Upper lobe of left lung (tissue), 6 donors: ENCODE results near the gene PSIP1. TPM values are rescaled to one million over a fixed set of nuclear protein-coding genes. Genes with fewer than 3 reads are reported as not detected.
"Not testable (repeated sequence)": the region's sequence is repeated elsewhere in the genome, so short reads cannot be mapped to it uniquely, and the experiment has no call there.

ENCODE experiments used
- ATAC-seq, 2 donors: fragments of 200-7000 bp; cut with Tn5 transposase; one replicate each; pipeline ENCODE4 v1.9.1; 2022; ENCODE audit warnings: mild to moderate bottlenecking in 2 of 2, moderate library complexity in 2 of 2; ENCODE audit not compliant: low FRiP score in 2 of 2
- DNase-seq, 2 donors: peaks; one replicate each; pipeline ENCODE4 v3.0.0-alpha.2; 2019 to 2020
- H3K27ac ChIP-seq, 4 donors: fragments of 200-600 bp; sonication (generic); one replicate each; pipeline ENCODE4 v1.5.1; 2016 to 2019
- H3K27me3 ChIP-seq, 4 donors: fragments of 200-600 bp; sonication (generic); one replicate each; pipeline ENCODE4 v1.5.1; 2017 to 2019
- H3K36me3 ChIP-seq, 4 donors: fragments of 200-600 bp; sonication (generic); one replicate each; pipeline ENCODE4 v1.5.1; 2016 to 2019
- H3K4me1 ChIP-seq, 4 donors: fragments of 200-600 bp; sonication (generic); one replicate each; pipeline ENCODE4 v1.5.1; 2018 to 2019
- H3K4me3 ChIP-seq, 4 donors: fragments of 200-600 bp; sonication (generic); one replicate each; pipeline ENCODE4 v1.5.1; 2017 to 2019; ENCODE audit warnings: mild to moderate bottlenecking in 2 of 4, moderate library complexity in 1 of 4
- H3K9me3 ChIP-seq, 4 donors: fragments of 200-600 bp; sonication (generic); one replicate each; pipeline ENCODE4 v1.5.1; 2018 to 2019
- EP300 ChIP-seq, 4 donors: sonication (generic); formaldehyde crosslinking; IDR thresholded peaks; one replicate each; pipeline ENCODE4 v1.5.1; 2017; ENCODE audit warnings: antibody characterized with exemption in 4 of 4, control low read depth in 2 of 4
- POLR2A ChIP-seq, 4 donors: fragments of 450-650 bp; IDR thresholded peaks; one replicate each; pipeline ENCODE4 v1.5.1; 2016 to 2017; ENCODE audit warnings: antibody characterized with exemption in 4 of 4, mild to moderate bottlenecking in 2 of 4
- POLR2AphosphoS5 ChIP-seq, 2 donors: sonication (generic); formaldehyde crosslinking; IDR thresholded peaks; one replicate each; pipeline ENCODE4 v1.5.1; 2017; ENCODE audit warnings: antibody characterized with exemption in 2 of 2
- WGBS, 2 donors: methylation state at CpG; one replicate each; pipeline ENCODE4 v1.1.5; 2017 to 2018; 5-methylcytosine and 5-hydroxymethylcytosine counted together
- total RNA-seq, 6 donors: library from RNA; depleted of rRNA in 4 of 6; stranded (reverse); fragments of >200 nt in 4 of 6; gene quantifications; one replicate each; pipeline versions ENCODE4 v1.1.0 to v1.2.1, GENCODE V29; 2016 to 2021
- TF ChIP-seq, protein P1 (sequence below), 6 experiments: fragments of 450-650 bp in 4 of 6; fragments of 200-600 bp in 2 of 6; sonication (generic) in 2 of 6; IDR thresholded peaks; one replicate each; pipeline ENCODE4 v1.5.1; 2016 to 2019; ENCODE audit warnings: antibody characterized with exemption in 6 of 6
- donor health status: DM: no; HTN: no; CAD: no; lungs with moderate emphysema.
- donor health status: DM: no; HTN: yes; CAD: no; lungs with severe emphysema.

Gene PSIP1
- total RNA-seq, 6 donors from 2014 or later, result 22.5 to 57.9 (median 27.8) TPM

DNA sequence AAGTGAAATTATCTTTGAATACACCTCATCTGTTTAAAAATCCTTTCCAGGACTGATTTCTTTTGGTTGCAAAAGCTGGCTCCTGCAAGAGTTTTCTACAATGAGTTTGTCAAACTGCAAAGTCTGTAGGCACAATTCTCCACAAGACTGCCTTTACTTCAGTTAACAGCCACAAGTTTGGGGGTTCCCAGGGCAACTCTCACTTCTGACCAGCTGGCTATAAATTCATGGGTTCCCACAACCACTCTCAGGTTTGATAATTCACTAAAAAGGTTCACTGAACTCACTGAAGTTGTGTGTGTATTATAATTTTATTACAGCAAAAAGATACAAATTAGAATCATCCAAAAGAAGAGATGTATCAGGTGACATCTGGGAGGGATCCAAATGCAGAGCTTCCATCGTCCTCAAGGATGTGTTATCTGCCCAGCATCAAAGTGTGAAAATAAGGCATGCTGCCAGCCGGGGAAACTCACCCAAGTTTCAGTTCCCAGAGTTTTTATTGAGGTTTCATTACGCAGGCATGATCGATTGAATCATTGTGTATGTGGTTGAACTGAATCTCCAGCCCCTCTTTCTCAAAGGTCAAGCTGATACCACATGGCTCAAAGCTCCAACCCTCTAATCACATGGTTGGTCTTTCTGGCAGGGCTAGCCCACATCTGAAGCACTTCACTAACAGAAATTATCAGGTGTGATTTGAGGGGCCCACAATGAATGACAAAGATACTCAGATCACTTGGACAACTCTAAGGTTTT is 19.0 kb upstream of the PSIP1 start:
- Histone ChIP-seq H3K36me3 (no peaks in the 10 kb centered on the region), H3K9me3 (no peaks in the 10 kb centered on the region), H3K27me3 (no peaks in the 10 kb centered on the region), H3K4me3 (no peak overlapping the region), H3K27ac (no peak overlapping the region), H3K4me1 (no peaks in the 10 kb centered on the region)
- DNase-seq (no peak), ATAC-seq (no peak)
- 56 to 67% methylated on average over 4 of the region's 4 CpGs for WGBS, 2 donors
- TF ChIP-seq, protein P1, sequence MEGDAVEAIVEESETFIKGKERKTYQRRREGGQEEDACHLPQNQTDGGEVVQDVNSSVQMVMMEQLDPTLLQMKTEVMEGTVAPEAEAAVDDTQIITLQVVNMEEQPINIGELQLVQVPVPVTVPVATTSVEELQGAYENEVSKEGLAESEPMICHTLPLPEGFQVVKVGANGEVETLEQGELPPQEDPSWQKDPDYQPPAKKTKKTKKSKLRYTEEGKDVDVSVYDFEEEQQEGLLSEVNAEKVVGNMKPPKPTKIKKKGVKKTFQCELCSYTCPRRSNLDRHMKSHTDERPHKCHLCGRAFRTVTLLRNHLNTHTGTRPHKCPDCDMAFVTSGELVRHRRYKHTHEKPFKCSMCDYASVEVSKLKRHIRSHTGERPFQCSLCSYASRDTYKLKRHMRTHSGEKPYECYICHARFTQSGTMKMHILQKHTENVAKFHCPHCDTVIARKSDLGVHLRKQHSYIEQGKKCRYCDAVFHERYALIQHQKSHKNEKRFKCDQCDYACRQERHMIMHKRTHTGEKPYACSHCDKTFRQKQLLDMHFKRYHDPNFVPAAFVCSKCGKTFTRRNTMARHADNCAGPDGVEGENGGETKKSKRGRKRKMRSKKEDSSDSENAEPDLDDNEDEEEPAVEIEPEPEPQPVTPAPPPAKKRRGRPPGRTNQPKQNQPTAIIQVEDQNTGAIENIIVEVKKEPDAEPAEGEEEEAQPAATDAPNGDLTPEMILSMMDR (IDR thresholded peaks at IDR 0.05), result no peak
- TF ChIP-seq POLR2A (IDR thresholded peaks at IDR 0.05) (no peak), EP300 (IDR thresholded peaks at IDR 0.05) (no peak), POLR2AphosphoS5 (IDR thresholded peaks at IDR 0.05) (no peak)

DNA sequence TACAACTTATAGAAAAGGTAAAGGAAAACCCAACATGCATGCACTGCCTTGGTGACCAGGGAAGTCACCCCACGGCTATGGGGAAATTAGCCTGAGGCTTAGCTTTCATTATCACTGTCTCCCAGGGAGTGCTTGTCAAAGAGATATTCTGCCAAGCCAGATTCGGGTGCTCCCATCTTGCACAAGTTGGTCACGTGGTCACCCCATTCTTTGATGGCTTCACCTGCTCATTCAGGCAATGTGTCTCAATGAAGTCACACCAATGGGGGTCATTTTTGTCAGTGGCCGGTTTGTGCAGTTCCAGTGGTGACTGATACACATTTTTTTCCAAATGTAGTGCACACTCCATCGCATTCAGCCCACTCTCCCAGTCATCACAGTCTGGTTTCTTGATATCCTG is 16.3 kb upstream of the PSIP1 start:
- not testable (repeated sequence) for H3K9me3 ChIP-seq, H3K4me1 ChIP-seq, H3K36me3 ChIP-seq, H3K27me3 ChIP-seq, ATAC-seq, H3K27ac ChIP-seq, DNase-seq, H3K4me3 ChIP-seq
- WGBS, 2 donors, result 90 to 92% methylated on average over 5 of the region's 5 CpGs

DNA sequence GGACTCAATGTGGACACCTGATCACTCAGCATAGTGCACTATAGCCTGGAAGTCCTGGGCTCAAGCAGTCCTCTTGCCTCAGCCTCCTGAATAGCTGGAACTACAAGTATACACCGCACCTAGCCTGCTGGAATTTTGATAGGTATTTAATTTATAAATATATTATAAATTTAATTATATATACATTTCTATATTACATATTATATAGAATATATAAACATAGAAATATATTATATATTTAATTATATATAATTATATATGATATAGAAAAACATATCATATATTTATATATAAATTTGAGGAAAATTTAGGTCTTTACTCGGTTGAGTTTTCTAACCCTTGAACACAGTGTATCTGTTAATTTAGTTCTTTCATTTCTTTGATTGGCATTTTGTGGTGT is 15.2 kb upstream of the PSIP1 start:
- Histone ChIP-seq H3K4me1 (no peaks in the 10 kb centered on the region), H3K36me3 (no peaks in the 10 kb centered on the region), H3K4me3 (no peak overlapping the region), H3K27ac (no peak overlapping the region), H3K9me3 (no peaks in the 10 kb centered on the region), H3K27me3 (no peaks in the 10 kb centered on the region)
- TF ChIP-seq, protein P1 (IDR thresholded peaks at IDR 0.05), result no peak
- no peak for TF ChIP-seq POLR2AphosphoS5 (IDR thresholded peaks at IDR 0.05)
- no peak for TF ChIP-seq POLR2A (IDR thresholded peaks at IDR 0.05)
- no peak for TF ChIP-seq EP300 (IDR thresholded peaks at IDR 0.05)
- DNase-seq, result no peak
- WGBS, 2 donors, result 76 to 91% methylated on average over 2 of the region's 2 CpGs
- ATAC-seq, result no peak

DNA sequence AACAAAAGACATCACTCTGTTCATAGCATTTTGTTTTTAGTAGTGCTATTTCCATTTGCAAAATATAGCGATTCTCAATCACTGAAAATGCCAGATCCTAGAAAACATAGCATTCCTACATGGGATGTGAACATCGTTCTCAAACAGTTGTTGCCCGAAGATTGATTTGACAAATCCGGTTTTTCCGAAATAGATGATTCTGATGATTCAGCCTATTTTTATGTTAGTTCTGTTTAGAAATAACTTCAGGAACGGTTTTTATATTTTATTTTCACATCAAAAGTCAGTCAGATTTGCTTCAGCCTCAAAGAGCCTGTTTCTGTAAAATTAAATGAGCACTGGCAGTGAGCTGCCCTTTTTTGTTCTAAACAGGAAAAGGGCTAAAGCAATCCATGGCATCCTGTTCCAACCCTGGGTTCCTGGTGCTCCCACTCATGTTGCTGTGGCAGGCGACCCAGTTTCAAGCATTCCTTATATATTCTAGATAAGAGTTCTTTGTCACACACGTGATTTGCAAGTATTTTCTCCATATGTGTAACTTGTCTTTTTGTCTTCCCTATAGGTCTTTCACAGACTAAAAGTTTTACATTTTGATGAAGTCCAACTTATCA is 14.2 kb upstream of the PSIP1 start:
- H3K27me3 ChIP-seq, result no peaks in the 10 kb centered on the region
- no peak overlapping the region for H3K27ac ChIP-seq
- no peaks in the 10 kb centered on the region for H3K4me1 ChIP-seq
- TF ChIP-seq, protein P1 (IDR thresholded peaks at IDR 0.05), result no peak
- TF ChIP-seq EP300 (IDR thresholded peaks at IDR 0.05) (no peak), POLR2A (IDR thresholded peaks at IDR 0.05) (no peak), POLR2AphosphoS5 (IDR thresholded peaks at IDR 0.05) (no peak)
- WGBS, 2 donors, result 59 to 71% methylated on average over 8 of the region's 8 CpGs
- no peaks in the 10 kb centered on the region for H3K9me3 ChIP-seq
- ATAC-seq (no peak), DNase-seq (no peak)
- H3K36me3 ChIP-seq, result no peaks in the 10 kb centered on the region
- no peak overlapping the region for H3K4me3 ChIP-seq

DNA sequence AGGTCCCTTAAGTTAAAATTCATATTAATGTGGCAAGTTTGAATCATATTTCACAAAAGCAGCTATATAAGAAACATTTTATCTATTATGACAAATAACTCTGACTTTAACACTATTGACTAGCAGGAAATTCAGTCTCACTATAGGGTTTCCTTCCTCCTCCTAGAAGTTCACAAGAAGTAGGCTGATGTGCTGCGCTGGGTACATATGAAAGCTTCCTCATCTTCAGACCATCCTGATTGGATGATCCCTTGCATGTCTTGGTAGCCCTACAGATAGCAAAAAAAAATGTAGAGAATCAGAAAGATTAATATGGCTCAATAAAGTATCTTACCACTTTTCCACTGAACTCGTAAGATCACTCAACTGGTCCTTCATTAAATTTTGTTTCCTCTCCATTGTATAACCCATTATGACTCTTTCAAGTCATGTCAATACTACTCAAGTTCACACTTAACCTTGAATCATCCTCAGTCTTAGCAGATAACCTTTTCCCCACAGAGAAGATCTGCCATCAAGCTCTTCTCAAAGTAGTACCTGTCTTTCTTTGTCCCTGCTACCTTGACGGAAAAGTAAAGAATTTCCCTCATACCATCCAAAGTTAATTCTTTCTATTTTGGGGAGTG is 11.5 kb upstream of the PSIP1 start:
- Histone ChIP-seq H3K27me3 (no peaks in the 10 kb centered on the region), H3K4me1 (no peaks in the 10 kb centered on the region), H3K4me3 (no peak overlapping the region), H3K9me3 (no peaks in the 10 kb centered on the region), H3K27ac (no peak overlapping the region), H3K36me3 (no peaks in the 10 kb centered on the region)
- 84 to 90% methylated on average over 3 of the region's 3 CpGs for WGBS, 2 donors
- DNase-seq, result no peak
- TF ChIP-seq POLR2AphosphoS5 (IDR thresholded peaks at IDR 0.05) (no peak), EP300 (IDR thresholded peaks at IDR 0.05) (no peak), POLR2A (IDR thresholded peaks at IDR 0.05) (no peak)
- TF ChIP-seq, protein P1 (IDR thresholded peaks at IDR 0.05), result no peak
- no peak for ATAC-seq
